Measurements from ENCODE around the gene SREK1IP1. TPM values are rescaled to one million over a fixed set of nuclear protein-coding genes. Genes with fewer than 3 reads are reported as not detected.
A peak's percentile ranks its signal among the peaks of the same experiment; 100 is the strongest.

The SREK1IP1 gene
- total and polyA plus RNA-seq, 10 of the 15 experiments (the other 5 are each of a cell fraction or from before 2014, with no cell fraction given), result 9.1 to 60.3 (median 26.9) TPM

- ChIA-PET CTCF (interaction anchor here (1.3 to 5.3 kb wide), 3 partner anchors 13 to 131 kb away, joined by 4 to 28 read pairs (median 28); no protein-coding TSS in a partner anchor), SMC1A (ENCODE audit: uncharacterized antibody, unreplicated experiment) (interaction anchor here (0.6 to 1.7 kb wide), 3 partner anchors 11 to 18 kb away, joined by 3 to 4 read pairs (median 4); no protein-coding TSS in a partner anchor), POLR2A (no interaction called here), RAD21 (ENCODE audit: unreplicated experiment) (no interaction called here)
- in situ Hi-C loops (cut with MboI), result no loop called here
- no peaks in the 10 kb centered on the region for H3K27me3 ChIP-seq (replicated peaks in 1 of 2; ENCODE audit: control insufficient read depth in 2 of 2, insufficient read depth in 2 of 2, low read length in 1 of 2)
- ATAC-seq, result peak; percentile 7; the same call in 2 of the 3 replicates
- peaks cover 0 to 26% of the 10 kb centered on the region in 2 experiments; a peak in 2 of 4 replicates for H3K36me3 ChIP-seq (ENCODE audit: control insufficient read depth in 2 of 2, insufficient read depth in 2 of 2, low read length in 1 of 2)
- 94% methylated on average over 2 of the region's 2 CpGs for WGBS (ENCODE audit: insufficient coverage, insufficient replicate concordance, low lambda C conversion rate, missing lambda C conversion rate)
- H3K9me3 ChIP-seq (replicated peaks; ENCODE audit: control insufficient read depth, insufficient read depth, low read length), result no peaks in the 10 kb centered on the region
- peak overlapping the region; percentile 99 for H3K4me2 ChIP-seq (ENCODE audit: control insufficient read depth, insufficient read depth)
- H3K4me1 ChIP-seq (ENCODE audit: control insufficient read depth, insufficient read depth, low read length), result peaks cover 13% of the 10 kb centered on the region
- intact Hi-C loops (cut with micrococcal nuclease; ENCODE audit: unreplicated experiment), result no loop called here
- DNase-seq (ENCODE audit: low read depth, low spot score), result no peak
- peaks cover 65% of the 10 kb centered on the region for H3K79me2 ChIP-seq (ENCODE audit: control insufficient read depth, insufficient read depth, low read length)
- TF ChIP-seq SPI1 (IDR thresholded peaks at IDR 0.05; ENCODE audit: borderline replicate concordance, insufficient read depth, low read depth, low read length) (peak; percentile 40; the same call in 1 of the 2 replicates), WRNIP1 (IDR thresholded peaks at IDR 0.05; ENCODE audit: borderline replicate concordance, low read depth, low read length) (no peak)
- no peaks in the 10 kb centered on the region for H4K20me1 ChIP-seq (ENCODE audit: control insufficient read depth, insufficient read depth)
- no TSS peak for BruUV-seq (replicated peaks)
- H3K4me3 ChIP-seq, result 0 out of 2 replicates have a peak overlapping the region, but pooled peaks have one; percentile 94
- no peak overlapping the region for H3K9ac ChIP-seq (ENCODE audit: control insufficient read depth, insufficient read depth, low read length)
- no peak overlapping the region for H2AFZ ChIP-seq (ENCODE audit: control insufficient read depth, low read depth, low read length)
- no peak overlapping the region for H3K27ac ChIP-seq (ENCODE audit: control insufficient read depth, insufficient read depth)
- no peak for FAIRE-seq
Measured at GRCh38 chr5:64765804-64766504, 2.5 kb downstream of the SREK1IP1 start.

GRCh38 chr5:64763948-64764503, 4.5 kb downstream of the SREK1IP1 start:
- intact Hi-C loops (cut with micrococcal nuclease; ENCODE audit: unreplicated experiment), result no loop called here
- Histone ChIP-seq H3K4me1 (ENCODE audit: control insufficient read depth, insufficient read depth, low read length) (peaks cover 13% of the 10 kb centered on the region), H3K9me3 (replicated peaks; ENCODE audit: control insufficient read depth, insufficient read depth, low read length) (no peaks in the 10 kb centered on the region), H3K79me2 (ENCODE audit: control insufficient read depth, insufficient read depth, low read length) (peaks cover 47% of the 10 kb centered on the region), H3K4me3 (no peak overlapping the region), H3K27ac (ENCODE audit: control insufficient read depth, insufficient read depth) (no peak overlapping the region), H3K27me3 (replicated peaks in 1 of 2; ENCODE audit: control insufficient read depth in 2 of 2, insufficient read depth in 2 of 2, low read length in 1 of 2) (no peaks in the 10 kb centered on the region), H3K9ac (ENCODE audit: control insufficient read depth, insufficient read depth, low read length) (no peak overlapping the region), H4K20me1 (ENCODE audit: control insufficient read depth, insufficient read depth) (no peaks in the 10 kb centered on the region), H3K36me3 (ENCODE audit: control insufficient read depth in 2 of 2, insufficient read depth in 2 of 2, low read length in 1 of 2) (peaks cover 0 to 32% of the 10 kb centered on the region in 2 experiments; a peak in 2 of 4 replicates), H2AFZ (ENCODE audit: control insufficient read depth, low read depth, low read length) (no peak overlapping the region), H3K4me2 (ENCODE audit: control insufficient read depth, insufficient read depth) (no peak overlapping the region)
- in situ Hi-C loops (cut with MboI), result no loop called here
- ChIA-PET SMC1A (ENCODE audit: uncharacterized antibody, unreplicated experiment) (interaction anchor here (0.6 to 1.3 kb wide), 4 partner anchors 12 to 1199 kb away, joined by 3 to 4 read pairs (median 3); no protein-coding TSS in a partner anchor), RAD21 (ENCODE audit: unreplicated experiment) (no interaction called here), POLR2A (interaction anchor here (0.9 to 1.0 kb wide), 2 partner anchors 9 to 11 kb away, joined by 3 read pairs; no protein-coding TSS in a partner anchor), CTCF (interaction anchor here (2.1 kb wide), 1 partner anchor 11 kb away, joined by 10 read pairs; no protein-coding TSS in a partner anchor)
- DNase-seq (ENCODE audit: low read depth, low spot score) (no peak), ATAC-seq (no peak), FAIRE-seq (no peak)
- no TSS peak for BruUV-seq (replicated peaks)
- WGBS (ENCODE audit: insufficient coverage, insufficient replicate concordance, low lambda C conversion rate, missing lambda C conversion rate), result 96% methylated on average over 4 of the region's 4 CpGs
- TF ChIP-seq ZBTB33 (IDR thresholded peaks at IDR 0.05) (no peak), ZNF622 (IDR thresholded peaks at IDR 0.05) (no peak), CTCF (IDR thresholded peaks at IDR 0.05 in 2 of 3, conservative IDR thresholded peaks at IDR 0.05 in 1 of 3; ENCODE audit: control insufficient read depth in 2 of 3, extremely low read depth in 1 of 3, insufficient read depth in 1 of 3, low read depth in 3 of 3, low read length in 3 of 3) (no peak), CEBPB (IDR thresholded peaks at IDR 0.05; ENCODE audit: borderline replicate concordance in 1 of 2, low read depth in 2 of 2, low read length in 2 of 2) (no peak), PAX5 (IDR thresholded peaks at IDR 0.05; ENCODE audit: borderline replicate concordance, low read depth, low read length) (no peak), DPF2 (IDR thresholded peaks at IDR 0.05) (no peak)

Measured in GM12878 (cell line).